ACHN (cell line): ENCODE results near the gene SPECC1.
A peak's percentile ranks its signal among the peaks of the same experiment; 100 is the strongest.
"Not testable (repeated sequence)": the region's sequence is repeated elsewhere in the genome, so short reads cannot be mapped to it uniquely, and the experiment has no call there.

Experiments
- DNase-seq: peaks from one replicate; pipeline ENCODE4 v3.0.0-alpha.2; 2015
- in situ Hi-C: cut with HindIII; loops from 2 replicates; pipeline ENCODE4 v1.10.0; 2017; ENCODE audit warnings: low sequenced_read_pairs, low pct_ligation_motif_present, low pct_unique_long_range_greater_than_20kb

SPECC1 gene

DNA sequence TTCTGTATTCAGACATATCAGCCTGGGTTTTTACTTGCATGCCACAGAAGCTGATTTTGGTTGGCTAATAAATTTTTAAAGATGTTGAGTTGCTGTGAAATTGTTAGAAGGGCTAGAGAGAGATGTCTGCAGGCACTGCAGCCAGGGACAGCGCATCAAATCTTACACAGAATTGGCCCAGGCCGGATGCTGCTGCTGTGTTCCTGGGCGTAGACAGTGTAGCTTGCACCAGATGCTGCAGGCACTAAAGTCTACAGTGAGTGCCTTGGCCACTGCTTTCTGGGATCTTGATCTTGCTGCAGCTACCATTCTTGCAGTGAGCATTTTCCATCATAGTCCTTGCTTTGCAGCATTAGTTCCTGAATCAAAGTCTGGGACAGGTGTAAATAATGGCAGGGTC, 169.9 kb downstream of the SPECC1 start:
- DNase-seq, result no peak
- in situ Hi-C loops, result no loop called here

GRCh38 chr17:20180661-20181060, 171.5 kb downstream of the SPECC1 start:
- in situ Hi-C loops, result no loop called here
- DNase-seq, result no peak

DNA sequence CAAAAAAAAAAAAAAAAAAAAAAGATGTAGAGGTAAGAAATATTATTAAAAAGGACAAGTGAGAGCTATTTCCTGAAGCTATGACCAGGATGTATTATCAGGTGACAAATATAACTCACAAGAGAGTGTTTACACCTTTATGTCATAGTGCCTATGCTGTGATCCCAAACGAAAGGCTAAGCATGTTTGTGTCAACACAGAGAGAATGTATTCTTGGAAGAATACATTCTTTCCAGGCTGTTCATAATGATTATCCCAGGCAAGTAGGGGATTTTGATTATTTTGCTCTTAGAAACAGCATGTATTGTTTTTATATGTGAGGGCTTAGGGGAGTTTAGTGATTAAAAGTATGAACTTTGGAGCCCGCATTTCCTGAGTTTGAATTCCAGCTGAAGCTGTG, 175.0 kb downstream of the SPECC1 start:
- in situ Hi-C loops, result no loop called here
- no peak for DNase-seq

DNA sequence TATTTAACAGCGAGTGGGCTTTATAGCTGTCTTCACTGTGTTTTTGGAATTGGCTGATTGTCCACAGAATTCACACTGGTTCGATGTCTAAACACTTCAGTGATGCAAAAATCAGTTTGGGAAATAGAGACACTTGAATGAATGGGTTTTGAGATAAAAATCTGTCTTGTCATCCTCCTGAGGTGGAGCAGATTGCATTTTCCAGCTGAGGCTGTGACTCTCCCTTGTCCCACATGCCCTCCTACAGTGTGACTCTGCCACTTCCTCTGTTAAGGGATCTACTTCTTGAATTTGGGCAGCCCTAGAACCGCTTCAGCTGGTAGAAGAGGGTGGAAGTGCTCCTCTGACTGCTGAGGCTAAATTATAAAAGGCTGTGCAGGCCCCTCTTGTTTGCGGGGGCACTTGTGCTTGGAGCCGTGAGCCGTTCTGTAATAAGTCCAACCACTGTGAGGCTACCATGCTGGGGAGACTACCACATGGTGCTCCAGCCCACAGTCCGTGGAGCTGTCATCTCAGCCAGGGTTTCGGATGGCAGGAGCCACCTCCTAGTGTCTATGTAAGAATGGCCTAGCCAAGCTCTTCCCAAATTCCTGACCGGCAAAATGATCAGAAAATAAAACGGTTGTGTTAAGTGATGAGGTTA, 175.9 kb downstream of the SPECC1 start:
- no peak for DNase-seq
- in situ Hi-C loops, result no loop called here

- in situ Hi-C loops, result no loop called here
- no peak for DNase-seq
These were observed 177.9 kb downstream of the SPECC1 start for GRCh38 chr17:20187049-20187448.

GRCh38 chr17:20189302-20189701, 180.1 kb downstream of the SPECC1 start:
- in situ Hi-C loops, result no loop called here
- DNase-seq, result peak; percentile 34

DNA sequence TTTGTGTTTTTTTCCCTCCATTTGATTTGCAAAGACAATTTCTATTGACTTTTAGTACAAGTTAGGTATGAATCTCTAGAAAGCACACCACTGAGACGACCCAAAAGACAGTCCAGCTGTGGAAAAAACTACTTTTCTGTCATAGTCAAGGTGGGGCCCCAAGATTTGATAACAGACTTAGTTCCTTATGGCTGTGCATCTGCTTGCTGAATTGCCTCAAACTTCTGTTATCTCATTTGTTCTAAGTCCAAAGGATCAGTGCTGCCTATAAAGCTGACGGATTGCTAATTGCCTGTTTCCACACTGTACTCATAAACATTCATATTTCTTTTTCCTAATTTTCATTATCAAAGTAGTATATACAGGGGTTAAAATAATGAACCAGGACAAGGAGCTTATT, 180.8 kb downstream of the SPECC1 start:
- in situ Hi-C loops, result no loop called here
- no peak for DNase-seq

DNA sequence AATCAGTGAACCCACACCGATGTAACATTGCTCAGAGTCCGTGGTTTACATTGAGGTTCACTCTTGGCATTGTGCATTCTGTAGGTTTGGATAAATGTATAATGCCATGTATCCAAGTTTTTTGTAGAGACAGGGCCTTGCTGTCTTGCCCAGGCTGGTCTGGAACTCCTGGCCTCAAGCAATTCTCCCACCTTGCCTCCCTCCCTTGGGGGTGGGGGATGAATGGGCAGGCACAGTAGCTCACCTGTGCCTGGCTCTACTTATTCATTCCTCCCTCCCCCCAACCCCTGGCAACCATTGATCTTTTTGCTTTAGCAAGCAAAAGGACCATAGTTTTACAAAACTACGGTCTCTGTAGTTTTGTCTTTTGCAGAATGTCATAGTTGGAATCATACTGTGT, 181.4 kb downstream of the SPECC1 start:
- in situ Hi-C loops, result no loop called here

DNA sequence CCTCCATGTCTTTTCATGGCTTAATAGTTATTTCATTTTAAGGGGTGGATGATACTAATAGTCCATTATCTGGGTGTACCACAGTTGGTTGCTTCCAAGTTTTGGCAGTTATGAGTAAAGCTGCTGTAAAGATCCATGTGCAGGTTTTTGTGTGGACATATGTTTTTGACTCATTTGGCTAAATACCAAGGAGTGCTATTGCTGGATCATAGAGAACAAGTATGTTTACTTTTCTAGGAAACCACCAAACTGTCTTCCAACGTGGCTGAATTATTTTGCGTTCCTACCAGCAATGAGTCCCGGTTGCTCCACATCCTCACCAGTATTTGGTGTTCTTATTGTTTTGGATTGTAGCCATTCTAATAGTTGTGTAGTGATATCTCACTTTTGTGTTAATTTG, 181.9 kb downstream of the SPECC1 start:
- DNase-seq, result no peak
- in situ Hi-C loops, result no loop called here

More for the DNA sequence above, 181.4 kb downstream of the SPECC1 start:
- no peak for DNase-seq

- in situ Hi-C loops, DNase-seq: not testable (repeated sequence)
These were observed 187.1 kb downstream of the SPECC1 start for GRCh38 chr17:20196286-20196685.

DNA sequence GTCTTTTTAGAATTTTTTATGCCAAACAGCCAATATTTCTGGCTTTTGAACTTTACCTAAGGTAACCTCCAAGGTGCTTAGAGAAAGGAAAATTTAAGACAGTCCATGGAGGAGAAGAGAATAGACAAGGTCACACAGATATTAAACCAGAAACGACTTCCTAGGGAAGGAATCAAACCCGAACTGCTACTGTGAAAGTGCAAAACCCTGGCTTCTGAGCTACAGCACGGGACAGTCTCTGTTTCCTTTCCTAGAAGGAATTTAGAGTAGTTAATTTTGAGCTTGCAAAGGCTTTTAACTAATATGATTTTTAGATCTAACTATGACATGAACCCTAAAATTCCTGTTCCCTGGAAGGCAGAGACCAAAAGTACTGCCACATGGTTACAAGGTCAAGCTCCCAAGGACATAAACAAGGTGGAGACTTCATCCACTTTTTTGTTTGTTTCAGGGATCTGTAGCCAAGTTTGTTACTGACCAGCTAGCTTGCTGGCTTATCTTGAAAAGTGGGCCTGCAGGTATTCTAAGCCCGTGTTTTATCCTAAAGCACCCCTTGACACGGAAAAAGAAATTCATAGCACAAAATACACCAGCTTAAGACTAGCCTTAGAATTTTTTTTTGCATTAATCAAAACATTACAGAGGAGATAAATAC, 188.2 kb downstream of the SPECC1 start:
- in situ Hi-C loops, result no loop called here
- DNase-seq, result no peak

GRCh38 chr17:20200016-20200795, 191.0 kb downstream of the SPECC1 start:
- in situ Hi-C loops, result loop anchor here (25.0 kb wide), 1 partner anchor 88 kb away; no protein-coding TSS in a partner anchor
- DNase-seq, result no peak

- in situ Hi-C loops, result loop anchor here (25.0 kb wide), 1 partner anchor 89 kb away; no protein-coding TSS in a partner anchor
- no peak for DNase-seq
These were observed 191.8 kb downstream of the SPECC1 start for GRCh38 chr17:20200865-20201458.

DNA sequence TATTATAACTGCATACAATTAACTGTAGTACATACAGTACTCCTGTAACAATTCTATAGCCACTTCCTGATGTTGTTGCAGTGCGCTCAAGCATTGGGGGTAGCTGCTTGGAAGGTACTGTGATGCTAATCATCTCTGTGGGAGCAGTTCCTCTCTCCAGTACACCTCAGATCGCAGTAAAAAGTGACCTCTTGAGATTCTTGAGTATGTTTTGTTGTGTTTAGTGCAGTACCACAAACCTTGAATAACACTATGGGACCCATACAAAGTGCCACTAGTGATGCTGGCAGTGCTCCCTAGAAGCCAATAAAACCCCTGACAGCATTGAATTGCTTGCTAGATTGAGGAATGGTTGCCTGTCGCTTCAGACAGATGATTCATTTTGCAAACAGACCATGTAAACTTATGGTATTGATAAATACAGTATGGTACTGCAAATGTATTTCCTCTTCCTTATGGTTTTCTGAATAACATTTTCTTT, 193.0 kb downstream of the SPECC1 start:
- DNase-seq, result no peak
- in situ Hi-C loops, result loop anchor here (25.0 kb wide), 1 partner anchor 90 kb away; no protein-coding TSS in a partner anchor

- in situ Hi-C loops, result loop anchor here (25.0 kb wide), 1 partner anchor 91 kb away; no protein-coding TSS in a partner anchor
- no peak for DNase-seq
These were observed 193.9 kb downstream of the SPECC1 start for GRCh38 chr17:20203018-20203417.

GRCh38 chr17:20203761-20204263, 194.7 kb downstream of the SPECC1 start:
- DNase-seq, result no peak
- in situ Hi-C loops, result loop anchor here (25.0 kb wide), 1 partner anchor 92 kb away; no protein-coding TSS in a partner anchor

GRCh38 chr17:20205609-20206008, 196.4 kb downstream of the SPECC1 start:
- in situ Hi-C loops, result loop anchor here (25.0 kb wide), 1 partner anchor 93 kb away; no protein-coding TSS in a partner anchor
- DNase-seq, result no peak

DNA sequence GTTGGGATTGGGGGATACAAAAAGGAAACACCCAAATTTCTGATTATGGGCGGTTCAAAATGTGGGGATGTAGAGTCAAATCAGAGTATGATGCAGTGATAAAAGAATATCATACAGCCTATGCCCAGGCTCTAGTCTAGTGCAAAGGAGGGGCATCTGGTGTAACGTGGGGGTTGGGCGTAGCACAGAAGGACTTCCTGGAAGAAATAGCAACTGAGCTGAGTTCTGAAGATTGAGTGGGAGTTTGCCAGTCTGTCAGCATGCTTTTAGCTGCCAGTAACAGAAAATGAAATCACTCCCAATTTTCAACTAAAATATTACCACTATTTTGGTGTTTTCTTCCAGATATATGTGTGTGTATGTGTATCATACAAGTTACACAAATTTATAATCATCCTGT, 196.9 kb downstream of the SPECC1 start:
- in situ Hi-C loops, result loop anchor here (25.0 kb wide), 1 partner anchor 94 kb away; no protein-coding TSS in a partner anchor

More for the DNA sequence above, 196.9 kb downstream of the SPECC1 start:
- DNase-seq, result peak; percentile 73
